Occipital lobe (tissue), 2 donors: ENCODE data around the gene IMPDH1. TPM values are rescaled to one million over a fixed set of nuclear protein-coding genes. Genes with fewer than 3 reads are reported as not detected.

Experiments used
- DNase-seq: peaks from one replicate; lab custom pipeline; 2025; lab: John Stamatoyannopoulos, UW
- total RNA-seq: library from RNA; depleted of rRNA; stranded (reverse); fragments of >200 nt; gene quantifications from one replicate; pipeline ENCODE4 v1.2.3, GENCODE V29; 2014

IMPDH1 gene
- total RNA-seq, 1 donor from 2014 or later, result 27.0 TPM

DNA sequence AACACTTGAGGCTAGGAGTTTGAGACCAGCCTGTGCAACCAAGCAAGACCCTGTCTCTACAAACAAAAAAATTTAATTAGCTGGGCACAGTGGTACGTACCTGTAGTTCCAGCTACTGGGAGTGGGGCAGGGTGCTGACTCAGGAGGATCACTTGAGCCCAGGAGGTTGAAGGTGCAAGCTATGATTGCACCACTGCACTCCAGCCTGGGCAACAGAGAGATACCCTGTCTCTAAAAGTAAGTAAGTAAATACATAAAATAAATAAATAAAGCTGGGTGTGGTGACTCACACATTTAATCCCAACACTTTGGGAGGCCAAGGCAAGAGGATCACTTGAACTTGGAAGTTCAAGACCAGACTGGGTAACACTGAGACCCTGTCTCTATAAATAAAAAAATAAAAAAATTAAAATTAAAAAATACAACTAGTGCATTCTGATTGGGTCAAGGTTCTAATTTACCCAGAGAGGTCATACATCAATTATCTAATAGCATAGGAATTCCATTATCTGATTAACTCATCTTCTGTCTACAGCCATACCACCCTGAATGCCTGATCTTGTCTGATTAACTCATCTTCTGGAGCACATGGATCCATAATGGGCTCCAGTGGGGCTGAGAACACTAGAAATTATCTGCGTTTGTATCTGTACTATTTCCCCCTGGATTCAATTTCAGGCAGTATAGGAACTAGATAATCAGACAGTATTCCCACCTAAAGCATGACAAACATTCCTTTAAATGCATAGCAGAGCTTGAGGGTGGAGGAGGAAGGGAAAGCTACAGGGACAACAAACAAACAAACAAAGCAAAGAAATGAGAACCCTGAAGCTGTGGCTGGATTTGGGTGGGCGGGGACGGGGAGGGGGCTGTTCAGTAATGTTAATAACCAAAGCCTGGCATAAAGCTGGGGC lies 24.9 kb upstream of the IMPDH1 start:
- DNase-seq, result no peak

DNA sequence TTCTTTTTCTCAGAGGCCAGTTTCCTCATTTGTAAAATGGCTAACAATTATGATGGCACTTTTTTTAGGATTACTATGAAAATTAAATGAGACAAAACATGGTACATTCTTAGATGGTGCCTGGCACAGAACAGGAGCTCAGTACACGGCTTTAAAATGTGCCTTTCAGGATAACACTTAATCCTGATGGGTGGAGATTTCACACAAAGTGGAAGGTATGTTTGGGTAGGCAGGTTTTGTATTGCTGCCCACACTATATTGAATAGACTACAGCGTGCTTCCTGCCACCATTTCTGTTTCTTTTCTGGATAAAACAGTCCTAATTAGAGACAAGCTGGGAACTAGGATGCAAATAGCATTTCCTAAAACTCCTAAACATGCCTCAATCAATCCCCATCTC lies 22.0 kb upstream of the IMPDH1 start:
- DNase-seq, result no peak

DNA sequence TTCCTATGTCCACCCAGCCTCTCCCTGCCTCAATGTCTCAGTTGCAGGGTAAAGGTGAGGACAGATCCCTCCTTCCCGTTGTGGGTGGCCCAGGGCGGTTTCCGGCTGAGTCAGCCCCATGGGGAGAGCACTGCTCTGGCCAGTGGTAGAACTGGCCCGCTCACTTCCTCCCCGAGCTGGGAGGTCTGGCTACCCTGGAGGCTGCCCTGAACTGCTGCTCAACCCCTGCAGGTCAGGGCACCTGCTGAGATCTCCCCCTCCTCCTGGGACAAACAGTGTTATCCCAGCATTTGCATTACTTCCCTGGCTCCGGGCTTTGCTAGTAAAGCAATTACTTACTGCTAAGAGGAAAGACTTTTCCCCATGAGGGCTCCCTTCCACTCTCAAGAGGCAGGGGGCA lies 21.4 kb upstream of the IMPDH1 start:
- DNase-seq, result no peak

DNA sequence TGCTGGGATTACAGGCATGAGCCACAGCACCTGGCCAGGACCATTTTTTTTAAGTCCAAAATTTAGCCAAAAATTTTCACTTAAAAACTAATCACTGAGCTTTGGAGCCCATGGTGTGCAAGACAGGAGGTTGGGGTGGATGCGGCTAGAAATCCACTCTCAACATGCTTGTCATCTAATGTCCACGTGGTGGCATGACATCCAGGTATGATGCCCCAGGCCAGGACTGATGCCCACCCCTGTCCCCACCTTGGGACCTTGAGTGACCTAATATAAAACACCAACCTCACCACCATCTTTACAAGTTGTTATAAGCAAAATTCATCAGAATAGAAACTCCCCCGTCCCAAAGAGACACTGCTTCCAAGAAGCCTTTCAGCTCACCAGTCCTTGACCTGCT lies 20.4 kb upstream of the IMPDH1 start:
- DNase-seq, result no peak

DNA sequence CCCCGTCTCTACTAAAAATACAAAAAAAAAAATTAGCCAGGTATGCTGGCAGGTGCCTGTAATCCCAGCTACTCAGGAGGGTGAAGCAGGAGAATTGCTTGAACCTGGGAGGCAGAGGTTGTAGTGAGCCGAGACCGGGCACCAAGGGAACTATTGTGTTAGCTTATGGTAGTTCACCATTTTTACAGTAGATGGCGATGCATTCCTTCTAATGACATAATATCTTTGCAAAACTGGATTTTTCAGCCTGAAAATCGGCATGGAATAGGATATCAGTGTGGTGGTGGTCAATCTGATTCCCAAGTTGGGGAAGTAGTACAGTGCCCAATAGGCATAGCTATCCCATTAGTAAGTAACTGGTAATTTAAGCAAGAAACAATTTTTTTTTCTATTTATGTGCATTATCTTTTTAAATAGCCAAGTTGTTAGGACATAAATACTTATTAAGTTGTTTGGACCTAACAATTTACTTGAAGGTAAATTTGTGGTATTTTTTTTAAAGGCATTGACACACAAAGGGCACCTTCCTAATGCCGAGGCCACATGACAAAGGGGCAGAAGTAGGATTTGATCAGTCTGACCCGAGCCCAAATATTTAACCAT lies 17.6 kb upstream of the IMPDH1 start:
- no peak for DNase-seq

DNA sequence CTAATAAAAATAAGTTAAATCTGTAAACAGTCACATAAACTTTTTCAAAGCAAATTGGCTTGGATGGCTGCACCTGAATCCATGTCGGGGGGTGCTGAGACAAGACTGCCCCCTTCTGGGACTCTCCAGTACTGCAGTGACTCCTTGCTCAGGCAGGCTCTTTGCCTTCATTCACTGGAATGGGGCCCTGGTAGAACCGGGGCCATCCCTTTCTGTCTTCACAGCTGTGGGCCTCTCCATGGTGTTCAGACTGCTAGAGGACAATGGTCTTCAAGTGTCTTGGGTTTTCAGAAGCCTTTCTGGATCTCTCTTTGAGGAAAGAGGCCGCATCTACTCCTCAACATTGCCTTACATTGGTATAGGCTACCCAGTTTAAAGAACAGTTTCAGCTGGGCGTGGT lies 16.1 kb upstream of the IMPDH1 start:
- DNase-seq, result no peak

DNA sequence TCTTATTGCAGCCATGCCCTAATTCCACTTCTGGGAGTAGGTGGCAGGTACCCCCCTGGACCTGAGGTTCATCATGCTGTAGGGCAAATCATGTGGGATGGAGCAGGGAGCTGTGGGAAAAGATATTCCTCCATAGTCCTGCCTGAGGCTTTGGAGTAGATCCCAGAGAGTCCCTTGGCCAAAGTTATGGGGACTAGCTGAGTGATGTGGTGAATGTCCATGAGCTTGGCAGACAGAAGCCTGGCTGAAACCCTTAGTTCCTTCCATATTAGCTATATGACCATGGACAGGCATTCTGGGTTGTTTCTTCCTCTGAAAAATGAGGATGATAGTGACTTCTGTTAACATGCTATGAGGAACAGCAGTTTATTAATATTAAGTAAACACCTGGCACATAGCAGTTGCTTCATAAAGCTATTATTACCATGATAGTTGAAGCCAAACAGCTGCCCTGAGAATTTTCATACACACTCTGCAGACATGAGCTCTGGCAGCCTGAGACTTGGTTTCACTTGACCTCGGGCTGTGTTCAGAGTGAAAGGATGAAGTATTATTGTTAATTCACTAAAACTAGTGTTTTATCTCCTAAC lies 15.0 kb upstream of the IMPDH1 start:
- no peak for DNase-seq

DNA sequence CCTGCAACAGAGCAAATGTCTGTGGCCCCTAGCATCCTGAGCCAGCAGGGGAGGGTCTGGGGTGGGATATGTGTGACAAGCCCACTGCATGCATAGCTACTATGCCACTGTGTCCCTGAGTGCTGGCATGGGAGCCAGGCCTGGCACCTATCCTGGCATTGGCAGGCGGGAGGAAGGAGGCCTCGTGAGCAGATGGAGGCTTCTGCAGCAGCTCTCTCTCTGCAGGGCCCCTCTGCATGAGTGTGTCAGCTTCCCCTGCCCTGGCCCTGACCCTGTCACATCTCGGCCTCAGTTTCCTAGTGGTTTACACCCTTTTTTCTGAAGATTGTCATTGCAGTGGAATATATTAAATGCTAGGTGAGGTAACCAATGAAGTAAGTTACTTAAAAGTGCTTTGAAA lies 13.1 kb upstream of the IMPDH1 start:
- DNase-seq, result no peak

DNA sequence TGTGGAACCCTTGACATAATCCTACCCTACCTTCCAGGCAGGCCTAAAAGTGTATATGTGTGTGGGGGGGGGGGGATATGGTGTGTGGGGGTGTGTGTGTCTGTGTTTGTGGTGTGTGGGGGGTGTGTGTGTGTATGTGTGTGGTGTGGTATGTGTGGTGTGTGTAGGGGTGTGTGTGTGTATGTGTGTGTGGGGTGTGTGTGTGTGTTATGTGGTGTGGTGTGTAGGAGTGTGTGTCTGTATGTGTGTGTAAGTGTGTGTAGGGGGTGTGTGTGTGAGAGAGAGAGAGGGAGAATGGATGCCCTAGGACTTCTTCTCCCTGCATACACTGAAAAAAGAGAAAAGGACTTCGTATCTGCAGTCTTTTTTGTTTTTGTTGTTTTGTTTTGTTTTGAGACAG lies 12.3 kb upstream of the IMPDH1 start:
- DNase-seq, result no peak

DNA sequence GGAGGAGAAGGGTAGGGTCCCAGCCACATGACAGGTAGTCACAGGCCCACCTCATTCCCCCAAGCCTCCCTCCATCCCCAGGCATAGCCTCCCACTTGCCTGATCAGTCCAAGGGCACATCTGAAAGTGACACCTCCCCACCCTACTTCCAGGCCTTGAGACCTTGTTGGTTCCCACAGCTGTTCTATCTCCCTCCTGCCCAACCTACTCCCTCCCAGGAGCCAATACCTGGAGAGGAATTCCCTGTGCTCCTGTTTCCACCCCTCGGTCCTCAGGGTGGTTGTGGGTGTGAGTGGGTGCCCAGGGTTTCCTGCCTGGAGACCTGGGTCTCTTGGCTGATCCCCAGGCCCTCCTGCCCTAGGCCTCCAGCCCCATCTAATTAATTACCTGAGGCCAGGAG lies 11.6 kb upstream of the IMPDH1 start:
- DNase-seq, result no peak

DNA sequence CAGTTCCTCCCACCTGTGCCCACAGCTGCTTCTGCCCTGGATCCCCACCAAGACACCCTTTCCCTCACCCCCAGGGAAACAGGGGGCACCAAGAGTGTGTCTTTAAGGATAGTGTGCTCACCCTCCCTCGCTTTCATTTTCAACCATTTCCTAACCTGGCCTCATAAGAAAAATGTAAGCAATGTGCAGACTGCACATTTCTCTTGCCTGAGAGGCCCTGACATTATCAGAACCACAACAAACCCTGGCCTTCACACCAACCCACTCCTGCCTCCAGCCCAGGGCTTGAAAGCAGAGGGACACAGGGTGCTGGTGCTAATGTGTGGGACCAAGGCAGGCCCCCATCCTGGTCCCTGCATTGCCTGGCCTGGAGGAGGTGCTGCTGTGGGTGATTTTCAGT lies 11.0 kb upstream of the IMPDH1 start:
- DNase-seq, result no peak

DNA sequence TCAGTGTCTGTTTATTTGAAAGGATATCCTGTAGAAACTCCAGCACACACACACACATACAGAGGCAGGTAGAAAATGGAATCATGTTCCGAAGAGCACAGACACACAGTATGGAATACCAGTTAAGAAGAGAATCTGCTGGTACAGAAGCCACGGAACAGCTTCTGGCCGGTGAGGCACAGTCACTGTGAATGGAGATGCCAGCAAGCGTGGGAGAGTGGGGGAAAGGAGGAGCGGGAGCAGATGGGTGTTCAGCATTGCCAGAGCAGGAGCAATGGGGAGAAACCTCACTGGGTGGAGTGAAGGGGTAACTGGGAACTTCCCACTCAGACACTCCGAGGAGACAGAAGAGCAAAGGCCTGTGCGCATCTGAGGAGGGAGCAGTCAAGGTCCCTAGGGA lies 9.5 kb upstream of the IMPDH1 start:
- no peak for DNase-seq

DNA sequence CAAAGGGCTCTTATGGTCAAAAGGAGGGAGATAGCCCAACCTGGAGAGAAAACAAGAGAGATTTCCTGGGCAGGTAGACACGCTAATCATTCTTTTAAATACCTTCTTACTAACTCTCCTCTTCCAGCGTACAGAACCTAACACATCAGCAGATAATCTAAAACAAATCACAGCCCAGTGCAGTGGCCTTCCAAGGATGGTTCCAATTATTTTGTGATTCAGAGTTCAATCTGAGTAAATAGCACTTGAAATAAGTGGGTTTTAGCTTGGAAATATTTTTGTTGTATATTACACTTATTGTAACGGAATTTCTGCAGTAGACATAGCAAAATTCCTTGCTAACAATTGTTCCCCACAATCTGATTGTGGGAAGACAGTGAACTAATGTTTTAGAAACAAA lies 7.3 kb upstream of the IMPDH1 start:
- DNase-seq, result no peak

DNA sequence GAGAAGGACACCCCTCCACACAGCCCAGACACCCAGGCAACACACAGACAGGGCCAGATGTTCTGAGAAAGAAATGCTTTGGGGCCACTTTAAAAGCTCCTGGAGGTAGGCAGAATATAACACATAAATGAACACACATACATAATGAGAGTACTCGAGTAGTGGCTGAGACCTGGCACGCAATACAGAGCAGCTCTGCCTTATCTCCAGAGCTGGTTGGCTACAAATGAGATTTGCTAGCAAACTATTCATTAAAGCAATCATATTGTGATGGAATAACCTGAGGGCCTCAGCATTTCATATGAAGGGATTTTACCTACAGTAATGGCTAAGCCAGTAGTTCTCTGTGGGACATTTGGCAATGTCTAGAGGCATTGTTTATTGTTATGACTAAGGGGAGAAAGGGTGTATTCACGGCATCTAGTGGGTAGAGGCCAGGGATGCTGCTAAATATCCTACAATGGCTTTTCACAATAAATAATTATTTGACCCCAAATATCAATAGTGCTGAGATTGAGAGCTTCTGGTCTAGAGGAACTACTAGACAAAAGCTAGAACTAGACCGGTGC lies 5.5 kb upstream of the IMPDH1 start:
- no peak for DNase-seq

DNA sequence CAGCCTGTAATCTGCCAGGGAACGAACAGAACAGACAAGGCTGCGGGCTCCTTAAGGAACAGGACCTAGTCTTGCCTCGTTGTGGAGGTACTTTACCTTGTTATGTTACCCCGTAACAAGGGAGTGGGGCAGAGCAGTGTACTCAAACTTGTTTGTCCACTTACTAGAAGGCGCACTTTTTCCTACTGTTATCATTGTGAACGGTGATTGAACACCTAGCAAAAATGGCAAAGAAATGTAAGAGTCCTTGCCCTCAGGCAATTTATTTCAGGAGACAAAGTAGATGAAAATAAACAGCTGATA lies 620 bp upstream of the IMPDH1 start:
- DNase-seq, result no peak

DNA sequence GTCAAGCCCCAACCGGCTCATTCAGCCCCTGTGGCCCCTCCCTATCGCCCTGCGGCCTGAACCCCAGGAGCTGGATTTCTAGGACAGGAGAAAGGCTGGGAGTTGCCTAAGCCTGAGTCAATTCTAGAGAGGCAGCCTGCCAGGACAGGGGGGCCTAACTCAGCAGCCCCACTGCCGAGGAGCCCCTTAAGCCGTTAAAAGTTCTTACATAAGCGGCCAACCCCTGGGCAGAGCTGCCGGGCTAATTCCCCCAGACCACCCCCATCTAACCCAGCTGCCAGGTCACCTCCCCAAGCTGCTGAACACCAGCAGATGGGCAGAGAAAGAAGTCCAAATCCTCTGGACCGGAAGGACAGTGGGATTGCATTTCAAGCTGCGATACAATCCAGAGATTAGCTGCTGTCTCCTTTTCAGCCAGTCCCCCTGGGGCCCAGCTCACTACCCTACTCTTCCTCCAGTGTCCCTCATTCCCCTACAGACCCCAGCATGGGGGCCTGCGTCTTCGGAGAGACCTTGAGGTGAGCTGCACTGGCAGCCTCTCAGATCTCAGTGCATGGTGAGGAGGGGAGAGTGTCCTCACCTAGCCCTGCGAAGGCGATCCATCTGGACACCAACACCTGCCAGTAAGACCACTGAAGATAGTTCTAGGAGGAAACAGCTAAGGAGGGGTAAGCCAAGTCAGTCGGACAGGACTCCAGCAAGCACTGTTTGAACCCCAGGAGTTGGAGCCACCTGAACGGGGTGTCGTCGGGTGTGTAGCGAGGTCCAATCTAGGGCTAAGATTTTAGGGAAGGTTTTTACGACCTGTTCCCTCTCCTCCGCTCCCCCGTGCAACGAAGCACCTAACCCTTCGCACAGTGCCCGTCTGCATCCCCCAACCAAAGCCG lies 830 bp downstream of the IMPDH1 start:
- no peak for DNase-seq

DNA sequence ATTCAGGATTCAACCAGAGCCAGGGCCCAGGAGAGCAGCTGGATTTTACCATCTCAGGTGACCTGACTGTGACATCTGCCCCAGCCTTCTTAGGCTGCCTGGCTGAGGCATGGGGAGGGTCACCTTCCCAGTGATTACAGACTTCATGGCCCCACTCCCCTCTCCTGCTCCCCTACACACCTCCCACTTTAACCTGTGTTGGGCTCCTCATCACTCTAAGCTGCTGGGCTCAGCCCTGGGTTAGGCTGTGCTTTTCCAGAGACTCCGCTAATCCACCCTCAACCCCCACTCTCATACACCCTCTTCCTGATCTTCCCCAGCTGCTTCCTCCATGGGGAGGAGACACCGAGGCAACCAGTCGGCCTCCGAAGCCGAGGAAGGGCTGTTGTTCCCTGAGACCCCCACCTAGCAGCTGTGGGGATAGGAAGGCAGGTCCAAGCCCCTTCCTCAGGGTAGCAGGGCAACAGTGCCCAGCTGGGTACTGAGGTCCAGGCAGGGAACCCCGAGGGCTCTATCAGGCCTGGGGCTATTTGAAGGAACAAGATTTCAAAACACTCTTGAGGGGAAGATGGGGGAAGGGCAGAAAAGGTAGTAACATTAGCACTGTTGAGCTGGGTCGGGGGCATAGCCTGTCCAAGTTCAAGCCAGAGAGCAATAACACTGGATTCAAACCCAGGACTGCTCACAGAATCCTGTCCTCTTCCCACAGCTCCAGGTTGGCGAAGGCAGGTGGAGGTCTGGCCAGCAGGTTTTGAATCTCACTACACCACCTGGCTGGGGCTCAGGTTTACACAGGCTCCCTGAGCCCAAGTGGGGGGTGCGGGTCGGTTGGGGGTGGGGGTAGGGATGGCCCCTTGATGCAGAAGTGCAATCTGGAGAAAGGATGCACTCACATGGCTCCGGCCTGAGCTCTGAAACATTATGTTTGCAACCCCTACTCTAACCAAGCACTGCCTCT lies 1.8 kb downstream of the IMPDH1 start:
- DNase-seq, result no peak

DNA sequence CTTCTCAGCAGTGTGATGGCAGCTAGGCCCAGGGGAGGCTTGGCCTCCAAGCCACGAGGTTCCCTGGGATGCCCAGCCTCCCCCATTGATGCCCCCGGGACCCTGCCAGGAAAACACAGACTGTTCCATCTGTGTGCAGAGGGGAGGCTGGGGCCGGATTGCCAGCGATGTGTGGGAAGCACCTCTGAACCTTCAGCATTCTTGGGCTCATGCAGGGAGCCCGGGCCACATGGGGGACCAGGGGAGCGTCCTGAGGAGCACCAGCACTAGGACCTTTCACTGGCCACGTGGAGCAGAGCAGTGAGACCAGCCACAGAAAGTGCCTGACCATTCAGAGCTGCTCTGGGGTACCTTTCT lies 2.6 kb downstream of the IMPDH1 start:
- DNase-seq, result no peak

DNA sequence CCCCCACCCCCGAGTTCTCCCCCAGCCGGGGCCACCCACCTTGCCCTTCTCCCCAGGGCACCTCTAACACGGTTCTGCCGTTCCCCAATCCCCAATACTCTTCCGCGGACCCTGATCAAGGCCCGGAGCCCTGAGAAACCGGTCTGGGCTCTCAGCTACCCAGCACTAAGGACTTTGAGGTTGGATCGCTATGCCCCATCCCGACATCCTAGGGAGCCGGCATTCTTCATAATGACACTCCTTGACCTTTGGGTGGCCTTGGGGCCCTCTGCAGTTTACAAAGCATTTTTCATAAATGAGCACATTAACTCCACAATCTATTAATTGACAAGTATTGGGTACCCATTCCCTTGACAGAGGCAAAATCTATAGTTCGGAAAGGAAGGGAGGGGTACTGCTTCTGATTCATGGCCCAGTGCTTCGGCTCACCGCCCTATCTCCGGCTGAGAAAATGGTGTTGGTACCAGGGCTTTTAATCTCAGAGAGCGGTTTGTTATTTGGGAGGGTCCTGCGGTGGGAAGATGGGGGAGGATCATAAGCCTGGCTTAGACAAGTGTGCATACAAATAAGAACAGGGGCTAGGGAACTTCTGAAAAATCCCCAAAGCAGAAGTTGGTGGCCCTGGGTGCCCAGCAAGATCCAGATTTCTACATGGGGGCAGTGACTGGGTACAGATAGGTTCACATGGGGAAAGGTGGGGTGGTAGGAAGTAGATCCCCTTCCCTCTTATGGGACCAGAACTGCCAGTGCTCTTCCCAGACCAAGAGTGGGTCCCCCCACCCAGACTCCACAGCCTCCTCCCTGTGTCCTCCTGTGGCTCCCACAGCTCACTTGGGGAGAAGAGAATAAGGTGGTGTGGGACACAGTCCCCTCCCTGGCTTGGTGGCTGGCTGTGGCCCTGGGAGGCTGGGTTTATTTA lies 3.2 kb downstream of the IMPDH1 start:
- no peak for DNase-seq
